Thoracic aorta (tissue), 2 donors: ENCODE data around the gene NOMO2. TPM values are rescaled to one million over a fixed set of nuclear protein-coding genes. Genes with fewer than 3 reads are reported as not detected.
"Not testable (repeated sequence)": the region's sequence is repeated elsewhere in the genome, so short reads cannot be mapped to it uniquely, and the experiment has no call there.

Source experiments
- ATAC-seq: fragments of 150-250 bp; one replicate; pipeline ENCODE4 v1.8.0; 2017; ENCODE audit warnings: low read depth; ENCODE audit not compliant: insufficient number of reproducible peaks, low FRiP score
- DNase-seq: peaks from one replicate; pipeline ENCODE4 v3.0.0-alpha.2; 2020; ENCODE audit warnings: low spot score
- H3K27ac ChIP-seq, 2 donors: fragments of 200-600 bp; sonication (generic); 1 replicate in 1 of 2; 2 replicates in 1 of 2; pipeline ENCODE4 v1.5.1; 2016; ENCODE audit warnings: mild to moderate bottlenecking in 2 of 2, moderate library complexity in 2 of 2
- H3K27me3 ChIP-seq: fragments of 200-600 bp; sonication (generic); replicated peaks from 2 replicates; pipeline ENCODE4 v1.6.0; 2016; ENCODE audit warnings: mild to moderate bottlenecking; ENCODE audit not compliant: insufficient read depth
- H3K36me3 ChIP-seq: fragments of 200-600 bp; sonication (generic); one replicate; pipeline ENCODE4 v1.5.1; 2016
- H3K4me1 ChIP-seq, 2 donors: fragments of 200-600 bp; sonication (generic); 1 replicate in 1 of 2; 2 replicates in 1 of 2; pipeline versions ENCODE4 v1.5.1 to v1.6.0; 2016; ENCODE audit warnings: low read depth in 2 of 2, mild to moderate bottlenecking in 1 of 2; ENCODE audit not compliant: control insufficient read depth in 1 of 2
- H3K4me3 ChIP-seq: fragments of 200-600 bp; sonication (generic); 2 replicates; pipeline ENCODE4 v1.5.1; 2016; ENCODE audit warnings: mild to moderate bottlenecking
- H3K9me3 ChIP-seq: fragments of 200-600 bp; sonication (generic); 2 replicates; pipeline ENCODE4 v1.5.1; 2016
- total RNA-seq, 2 donors: library from RNA; depleted of rRNA; stranded (reverse); fragments of >200 nt; gene quantifications; one replicate each; pipeline versions ENCODE4 v1.1.0 to v1.2.3, GENCODE V29; 2016

The NOMO2 gene
- total RNA-seq, 2 donors from 2014 or later = 98.8 to 109 TPM

DNA sequence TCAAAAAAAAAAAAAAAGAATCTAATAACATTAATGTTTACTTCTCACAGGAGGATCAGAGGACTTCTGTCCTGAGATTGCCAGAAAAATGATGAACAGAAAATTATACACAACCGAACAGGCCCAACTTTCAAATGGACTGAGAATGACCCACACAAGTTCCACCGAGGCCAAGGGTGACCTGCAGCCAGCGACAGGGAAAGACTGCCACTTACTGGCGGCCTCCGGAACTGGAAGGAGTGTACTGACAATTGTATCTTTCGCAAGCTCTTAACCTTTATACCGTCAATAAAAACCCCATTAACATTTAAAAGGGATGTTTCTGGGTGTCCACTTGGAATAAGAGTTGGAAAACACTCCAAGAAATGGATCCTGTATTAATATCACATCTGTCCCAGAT lies 146.1 kb downstream of the NOMO2 start:
- H3K36me3 ChIP-seq, H3K9me3 ChIP-seq, H3K27me3 ChIP-seq, H3K4me1 ChIP-seq, DNase-seq, H3K4me3 ChIP-seq, H3K27ac ChIP-seq, ATAC-seq: not testable (repeated sequence)

DNA sequence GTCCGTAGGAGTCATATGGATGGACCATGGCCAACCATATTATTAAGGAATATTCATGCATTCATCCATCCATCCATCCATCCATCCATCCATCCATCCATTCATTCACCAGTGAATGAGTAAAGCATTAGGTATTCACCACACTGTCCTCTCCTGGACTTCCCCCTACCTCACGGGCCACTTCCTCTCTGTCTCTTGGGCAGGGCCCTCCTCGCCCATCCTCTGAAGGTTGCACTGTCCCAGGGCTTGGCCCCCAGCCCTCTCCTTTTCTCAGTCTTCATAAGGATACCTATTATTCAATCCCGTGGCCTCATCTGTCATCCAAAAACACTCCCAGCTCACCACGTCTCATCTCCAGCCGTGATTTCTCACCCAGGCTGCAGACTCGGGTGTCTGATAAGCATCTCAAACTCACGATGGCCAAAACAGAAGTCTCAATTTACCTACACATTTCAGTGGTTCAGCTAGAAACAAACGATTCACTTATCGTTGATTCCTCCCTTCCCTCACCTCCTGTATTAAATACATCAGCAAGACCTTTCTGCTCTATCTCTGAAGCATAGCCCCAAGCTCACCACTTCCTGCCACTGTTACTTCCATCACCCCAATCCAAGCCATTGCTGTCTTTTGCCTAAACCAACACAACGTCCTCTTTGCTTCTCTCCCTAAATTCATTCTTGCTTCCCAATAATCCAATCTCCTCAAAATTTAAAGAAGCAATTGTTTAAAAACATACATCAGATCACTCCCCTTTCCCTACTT lies 152.2 kb downstream of the NOMO2 start:
- H3K4me1 ChIP-seq, DNase-seq, H3K36me3 ChIP-seq, ATAC-seq, H3K9me3 ChIP-seq, H3K27me3 ChIP-seq, H3K27ac ChIP-seq, H3K4me3 ChIP-seq: not testable (repeated sequence)

DNA sequence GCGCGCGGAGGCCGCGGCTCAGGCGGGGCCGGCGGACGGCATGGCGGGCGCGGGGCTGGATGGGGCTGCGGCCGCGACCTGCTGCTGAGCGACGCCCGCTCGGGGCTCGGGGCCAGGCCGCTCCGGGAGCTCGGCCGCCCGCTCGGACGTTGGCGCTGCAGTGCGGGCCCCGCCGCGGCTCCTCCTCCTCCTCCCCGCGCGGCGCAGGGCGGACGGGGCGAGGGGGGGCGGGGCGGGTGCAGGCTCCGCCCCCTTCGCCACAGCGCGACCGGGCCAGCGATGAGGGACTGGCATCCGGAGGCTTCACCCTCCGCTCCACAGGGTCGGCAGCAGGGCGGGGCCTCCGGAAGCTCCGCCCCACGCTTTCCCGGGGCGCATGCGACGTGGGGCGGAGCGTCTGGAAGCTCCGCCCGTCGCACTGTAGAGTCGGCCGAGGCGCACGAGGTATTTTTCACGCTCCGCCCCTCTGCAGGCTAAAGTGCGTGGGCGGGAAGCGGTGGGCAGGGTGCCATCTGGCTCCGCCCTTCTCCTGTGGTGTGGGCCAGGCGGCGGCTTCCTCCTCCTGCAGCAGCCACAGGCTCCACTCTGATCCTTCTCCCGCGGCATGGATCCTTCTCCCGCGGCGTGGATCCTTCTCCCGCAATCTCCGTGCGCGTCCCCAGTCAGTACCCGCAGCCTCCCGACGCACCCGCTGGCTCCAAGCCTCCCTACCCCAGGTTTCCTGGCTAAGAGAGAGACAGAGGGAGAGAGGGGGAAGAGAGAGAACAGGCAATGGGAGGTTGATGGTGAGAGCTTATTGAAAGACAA lies 159.8 kb downstream of the NOMO2 start:
- H3K27me3 ChIP-seq, H3K4me3 ChIP-seq, ATAC-seq, H3K27ac ChIP-seq, DNase-seq, H3K4me1 ChIP-seq, H3K9me3 ChIP-seq, H3K36me3 ChIP-seq: not testable (repeated sequence)

DNA sequence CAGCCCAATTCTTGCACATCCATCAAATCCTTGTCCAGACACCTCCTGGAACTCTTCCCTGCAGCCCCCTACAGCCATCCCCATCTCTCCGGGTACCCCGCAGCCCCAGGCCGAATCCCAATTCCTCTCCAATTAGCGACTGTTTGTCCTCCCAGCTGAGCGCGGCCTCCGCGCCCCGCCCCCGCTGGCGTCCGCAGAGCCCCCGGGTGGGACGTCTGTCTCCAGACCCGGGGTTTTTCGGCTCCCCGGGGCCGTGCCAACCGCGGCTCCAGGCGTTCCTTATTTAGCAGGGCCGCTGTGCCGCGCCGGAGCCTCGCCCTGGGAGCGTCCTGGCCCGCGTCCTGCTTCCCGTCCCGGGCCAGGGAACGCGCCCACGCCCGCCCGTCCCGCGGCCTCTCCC lies 160.7 kb downstream of the NOMO2 start:
- not testable (repeated sequence) for H3K36me3 ChIP-seq, H3K4me1 ChIP-seq, H3K27me3 ChIP-seq, H3K9me3 ChIP-seq, DNase-seq, H3K27ac ChIP-seq, ATAC-seq
- H3K4me3 ChIP-seq = peak overlapping the region; percentile 68

DNA sequence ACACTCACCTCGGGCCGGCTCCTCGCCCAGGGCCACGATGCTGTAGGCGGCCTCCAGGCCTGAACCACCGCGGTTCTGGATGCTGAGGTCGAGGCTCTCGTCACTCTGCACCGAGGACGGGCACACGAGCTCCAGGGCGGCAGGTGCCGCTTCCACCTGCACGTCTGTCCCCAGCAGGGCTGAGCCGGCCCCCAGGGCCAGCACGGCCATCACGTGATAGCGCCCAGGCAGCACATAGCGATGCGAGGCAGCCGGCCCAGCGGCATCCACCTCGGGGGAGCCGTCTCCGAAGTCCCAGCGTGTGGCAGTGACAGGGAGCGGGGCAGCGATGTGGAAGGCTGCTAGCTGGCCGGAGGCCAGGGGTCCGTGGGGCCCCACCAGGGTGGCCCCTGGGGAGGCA lies 167.5 kb downstream of the NOMO2 start:
- H3K4me1 ChIP-seq, DNase-seq, H3K4me3 ChIP-seq, ATAC-seq, H3K9me3 ChIP-seq, H3K27me3 ChIP-seq, H3K36me3 ChIP-seq, H3K27ac ChIP-seq: not testable (repeated sequence)

DNA sequence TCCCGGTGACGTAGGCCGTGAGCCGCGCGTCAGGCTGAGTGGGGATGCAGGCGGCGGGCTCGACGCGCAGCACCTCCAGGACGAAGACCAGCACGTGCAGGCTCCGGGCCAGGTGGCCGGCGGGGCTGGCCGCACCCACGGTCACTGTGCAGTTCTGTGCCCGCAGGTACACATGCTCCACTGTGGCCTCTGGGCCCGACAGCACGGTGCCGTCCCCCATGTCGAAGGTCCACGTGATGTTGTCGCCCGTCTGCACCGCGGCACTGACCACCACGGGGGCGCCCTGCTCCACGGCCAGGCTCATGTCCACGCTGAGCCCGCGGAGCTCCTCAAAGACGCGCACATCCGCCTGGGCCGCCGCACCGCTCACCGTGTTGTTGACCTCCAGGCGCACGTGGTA lies 174.1 kb downstream of the NOMO2 start:
- not testable (repeated sequence) for H3K27me3 ChIP-seq, H3K36me3 ChIP-seq, H3K9me3 ChIP-seq, H3K4me1 ChIP-seq, ATAC-seq, DNase-seq, H3K27ac ChIP-seq, H3K4me3 ChIP-seq

DNA sequence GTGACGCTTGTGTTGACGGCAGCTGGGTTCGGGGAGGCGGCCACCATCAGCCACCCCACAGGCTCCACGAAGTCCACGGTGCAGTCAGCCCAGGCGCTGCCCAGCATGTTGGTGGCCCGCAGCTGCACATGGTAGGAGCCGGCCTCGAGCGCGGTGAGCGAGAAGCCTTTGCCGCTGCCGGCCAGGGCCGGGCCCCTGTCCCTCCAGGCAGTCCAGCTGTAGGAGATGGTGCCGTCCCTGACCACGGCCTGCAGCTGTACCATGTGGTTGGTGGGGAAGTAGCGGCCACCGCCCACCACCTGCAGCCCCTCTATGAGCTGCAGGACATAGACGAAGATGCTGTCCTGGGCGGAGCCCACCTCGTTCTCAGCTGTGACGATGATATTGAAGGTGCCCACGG lies 175.4 kb downstream of the NOMO2 start:
- not testable (repeated sequence) for ATAC-seq, H3K4me3 ChIP-seq, H3K36me3 ChIP-seq, H3K4me1 ChIP-seq, H3K27me3 ChIP-seq, DNase-seq, H3K27ac ChIP-seq, H3K9me3 ChIP-seq

DNA sequence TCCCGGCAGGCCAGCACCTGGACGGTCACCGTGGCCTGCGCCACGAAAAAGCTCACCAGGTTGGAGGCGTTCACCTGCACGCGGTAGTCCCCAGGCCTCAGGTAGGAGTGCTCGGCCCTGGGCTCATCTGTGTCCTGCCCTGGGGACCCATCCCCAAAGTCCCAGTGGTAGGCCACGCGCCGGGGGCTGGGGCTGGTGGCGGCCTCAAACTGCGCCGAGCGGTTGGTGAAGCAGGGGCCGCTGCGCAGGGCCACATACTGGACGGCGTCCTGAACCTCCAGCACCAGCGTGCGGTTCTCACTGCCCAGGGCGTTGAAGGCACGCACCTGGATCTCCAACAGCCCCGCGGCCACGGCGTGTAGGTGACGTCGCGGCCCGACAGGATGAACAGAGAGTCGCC lies 176.6 kb downstream of the NOMO2 start:
- not testable (repeated sequence) for H3K27me3 ChIP-seq, H3K4me3 ChIP-seq, DNase-seq, H3K9me3 ChIP-seq, H3K4me1 ChIP-seq, H3K27ac ChIP-seq, ATAC-seq, H3K36me3 ChIP-seq

DNA sequence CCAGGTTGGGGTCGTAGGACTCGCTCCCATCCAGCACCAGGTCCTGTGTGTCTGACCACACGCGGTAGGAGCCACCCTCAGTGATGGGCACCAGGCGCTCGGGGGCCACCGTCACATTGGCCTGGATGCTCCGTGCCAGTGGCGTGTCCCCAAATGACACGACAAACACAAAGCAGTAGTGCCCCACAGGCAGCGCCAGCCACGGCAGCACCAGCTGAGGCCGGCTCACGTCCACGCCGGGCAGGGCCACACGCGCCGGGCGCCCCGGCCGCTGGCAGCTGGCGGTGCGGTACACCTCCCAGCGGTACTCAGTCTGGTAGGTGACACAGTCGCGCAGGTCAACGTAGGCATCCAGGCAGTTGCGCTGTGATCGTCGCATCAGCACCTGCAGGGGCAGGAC lies 177.0 kb downstream of the NOMO2 start:
- not testable (repeated sequence) for DNase-seq, H3K27ac ChIP-seq, H3K4me3 ChIP-seq, H3K4me1 ChIP-seq, ATAC-seq, H3K9me3 ChIP-seq, H3K36me3 ChIP-seq, H3K27me3 ChIP-seq

DNA sequence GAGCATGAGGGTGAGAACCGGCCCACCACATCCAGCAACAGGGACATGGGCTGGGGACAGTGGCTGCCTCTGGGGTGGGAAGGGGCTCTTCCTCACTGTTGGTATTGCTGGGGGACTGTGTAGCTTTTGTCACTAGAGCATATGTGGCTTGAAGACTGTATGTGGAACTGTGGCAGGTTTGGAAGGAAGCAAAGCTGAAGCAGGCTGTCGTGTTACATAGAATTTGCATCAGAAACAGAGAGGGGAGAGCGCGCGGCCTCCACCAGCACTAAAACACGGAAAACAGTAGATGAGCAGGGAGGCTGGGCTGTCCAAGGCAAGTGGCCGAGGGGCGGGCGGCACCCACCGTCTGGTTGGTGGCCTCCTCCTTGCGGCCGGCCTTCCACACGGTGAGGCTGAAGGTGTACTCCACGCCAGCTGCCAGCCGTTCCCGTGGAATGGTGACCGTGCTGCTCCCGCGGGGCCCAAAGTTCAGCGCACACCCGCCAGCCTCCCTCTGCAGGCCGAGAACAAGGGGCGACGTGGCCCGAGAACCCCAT lies 177.7 kb downstream of the NOMO2 start:
- H3K9me3 ChIP-seq, H3K36me3 ChIP-seq, ATAC-seq, DNase-seq, H3K27me3 ChIP-seq, H3K4me1 ChIP-seq, H3K27ac ChIP-seq, H3K4me3 ChIP-seq: not testable (repeated sequence)

DNA sequence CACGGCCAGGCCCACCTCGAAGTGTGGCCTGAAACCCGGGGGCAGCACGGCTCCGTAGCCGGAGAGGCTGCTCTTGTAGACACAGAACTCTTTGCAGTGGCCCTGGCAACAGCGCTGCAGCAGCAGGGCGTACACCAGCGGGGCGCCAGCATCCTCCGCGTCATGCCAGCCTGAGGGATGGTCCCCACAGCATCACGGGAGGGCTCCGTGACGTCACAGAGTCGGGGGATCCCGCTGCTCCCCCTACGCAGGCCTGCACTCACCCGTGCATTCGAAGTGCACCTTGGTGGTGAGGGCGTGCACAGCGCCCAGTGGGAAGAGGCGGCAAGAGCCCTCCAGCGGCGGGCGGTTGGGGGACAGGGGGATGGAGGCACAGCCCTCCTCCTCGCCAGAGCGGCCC lies 179.2 kb downstream of the NOMO2 start:
- H3K4me3 ChIP-seq, H3K9me3 ChIP-seq, ATAC-seq: not testable (repeated sequence)

More for the DNA sequence above, 179.2 kb downstream of the NOMO2 start:
- not testable (repeated sequence) for H3K27ac ChIP-seq, DNase-seq, H3K36me3 ChIP-seq, H3K27me3 ChIP-seq, H3K4me1 ChIP-seq
